SHP77 treated with DMSO at 0.1 percent for 48 hours (cell line): ENCODE data around the gene RFXANK.
"Not testable (repeated sequence)": the region's sequence is repeated elsewhere in the genome, so short reads cannot be mapped to it uniquely, and the experiment has no call there.

ENCODE experiments used
- DNase-seq: peaks from one replicate; lab custom pipeline; 2025; lab: John Stamatoyannopoulos, UW

Gene RFXANK

DNA sequence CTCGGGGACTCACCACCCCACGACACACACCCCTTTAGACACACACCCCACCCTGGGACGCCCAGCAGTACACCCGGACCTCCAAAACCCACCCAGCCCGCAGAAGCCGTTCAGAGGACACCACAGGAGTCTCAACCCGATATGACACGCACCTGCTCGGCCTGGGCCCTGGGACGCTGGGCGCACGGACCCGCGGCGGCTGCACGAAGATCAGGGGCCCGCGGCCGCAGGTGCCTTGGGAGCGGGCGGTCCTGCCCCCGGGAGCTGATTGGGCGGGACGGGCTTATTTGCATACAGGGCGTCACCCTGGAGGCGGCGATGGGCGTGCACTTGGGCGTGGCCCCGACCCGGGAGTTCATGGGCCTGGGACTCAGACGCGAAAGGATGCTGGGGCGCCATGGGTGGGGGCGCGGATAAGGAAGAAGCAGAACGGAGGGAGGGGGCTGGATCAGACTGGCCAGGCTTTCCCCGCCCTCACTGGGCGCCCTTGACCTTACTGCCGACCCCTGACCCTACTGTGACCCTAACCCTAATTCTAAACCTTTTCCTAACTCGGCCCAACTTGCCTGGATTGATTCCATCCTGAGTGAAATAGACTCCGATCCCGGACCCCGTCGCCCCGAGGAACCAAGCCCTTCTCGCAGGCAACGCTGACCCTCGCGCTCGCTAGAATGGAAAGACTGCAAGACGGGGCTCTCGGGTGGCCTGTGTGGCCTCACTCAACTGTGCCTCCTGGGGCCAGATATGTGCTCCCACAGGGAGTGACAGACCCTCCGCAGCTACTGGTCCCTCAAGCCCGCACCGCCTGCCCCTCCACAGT is 21.8 kb upstream of the RFXANK start, which contains the start of gene MEF2B:
TSS of gene MEF2B (minus strand) at position 211 of the 820 bp plus-strand sequence. CDS start 19,528 bp downstream, outside the sequence.
- peak; percentile 62 for DNase-seq

DNA sequence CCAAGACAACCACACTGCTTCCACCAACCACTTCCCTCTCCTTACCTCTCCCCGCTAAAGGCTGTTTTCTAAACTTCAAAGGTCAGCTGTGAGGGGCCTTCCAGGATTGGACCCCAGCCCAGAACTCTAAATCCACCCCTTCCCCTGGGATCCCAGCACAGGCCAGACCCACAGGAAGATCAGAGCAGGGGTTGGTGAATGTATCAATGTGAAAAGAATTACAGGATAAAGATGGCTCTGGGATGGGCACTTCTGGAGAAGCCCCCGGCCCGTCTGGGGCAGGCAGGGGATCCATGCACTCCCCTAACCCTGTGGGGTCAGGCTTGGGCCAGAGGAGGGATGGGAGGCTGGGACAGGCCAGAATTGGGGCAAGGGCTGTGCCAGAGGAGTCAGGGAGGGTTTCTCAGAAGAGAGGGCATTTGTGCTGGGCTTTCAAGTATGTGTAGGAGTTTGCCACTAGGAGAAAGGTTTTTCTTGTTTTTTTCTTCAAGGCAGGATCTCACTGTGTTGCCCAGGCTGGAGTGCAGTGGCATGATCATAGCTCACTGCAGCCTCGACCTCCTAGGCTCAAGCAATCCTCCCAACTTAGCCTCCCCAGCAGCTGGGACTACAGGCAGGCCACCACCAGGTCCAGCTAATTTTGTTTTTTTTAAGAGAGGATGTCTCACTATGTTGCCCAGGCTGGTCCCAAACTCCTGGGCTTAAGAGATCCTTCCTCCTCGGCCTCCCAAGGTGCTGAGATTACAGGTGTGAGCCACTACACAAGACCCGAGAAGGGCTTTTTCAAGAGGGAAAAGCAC is 21.0 kb upstream of the RFXANK start:
- no peak for DNase-seq

DNA sequence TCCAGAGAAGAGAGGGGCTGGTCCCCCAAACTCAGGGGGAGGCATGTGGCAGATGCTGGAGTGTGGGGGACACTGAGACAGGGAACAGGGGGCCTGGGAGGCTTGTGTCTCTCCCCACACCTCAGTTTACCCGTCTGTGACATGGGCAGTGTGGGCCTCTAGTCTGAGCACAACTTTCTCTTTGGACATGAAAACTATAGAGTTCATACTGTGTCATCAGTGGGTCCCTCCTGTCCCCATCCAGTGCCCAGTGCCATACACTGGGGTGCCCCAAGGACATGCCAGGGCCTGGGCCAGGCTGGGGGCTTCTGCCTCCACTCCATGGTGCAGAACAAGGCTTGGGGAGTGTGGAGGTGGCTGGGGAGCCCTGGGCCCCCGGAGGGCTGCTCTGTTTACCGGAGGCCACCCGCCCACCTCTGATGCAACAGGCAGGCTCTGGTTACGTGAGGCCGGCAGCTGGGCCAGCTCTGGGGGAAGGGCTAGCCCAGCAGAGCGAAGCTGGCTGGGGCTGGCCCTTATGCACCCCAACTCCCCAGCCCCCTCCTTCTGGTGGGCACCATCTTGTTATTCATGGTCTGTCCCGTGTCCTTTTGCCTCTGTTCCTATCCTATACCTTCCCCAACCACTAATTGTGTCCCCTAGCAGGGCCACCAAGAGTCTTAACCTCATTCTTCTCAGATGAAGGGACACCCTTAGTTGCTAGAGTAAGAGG is 20.1 kb upstream of the RFXANK start:
- DNase-seq, result peak; percentile 17

DNA sequence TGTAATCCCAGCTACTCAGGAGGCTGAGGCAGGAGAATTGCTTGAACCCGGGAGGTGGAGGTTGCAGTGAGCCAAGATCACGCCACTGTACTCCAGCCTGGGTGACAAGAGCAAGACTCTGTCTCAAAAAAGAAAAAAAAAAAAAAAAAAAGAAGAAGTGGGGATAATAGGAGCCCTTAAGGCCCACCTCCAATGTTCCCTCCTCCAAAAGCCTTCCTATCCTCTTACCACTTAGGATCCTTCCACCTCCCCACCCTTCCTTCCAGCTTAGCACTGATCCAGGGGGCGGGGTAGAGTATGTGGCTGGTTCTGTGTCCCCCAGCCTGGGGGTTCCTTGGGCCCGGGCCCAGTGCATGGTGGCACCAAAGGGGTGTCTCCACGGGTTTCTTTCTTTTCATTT is 18.8 kb upstream of the RFXANK start:
- not testable (repeated sequence) for DNase-seq

DNA sequence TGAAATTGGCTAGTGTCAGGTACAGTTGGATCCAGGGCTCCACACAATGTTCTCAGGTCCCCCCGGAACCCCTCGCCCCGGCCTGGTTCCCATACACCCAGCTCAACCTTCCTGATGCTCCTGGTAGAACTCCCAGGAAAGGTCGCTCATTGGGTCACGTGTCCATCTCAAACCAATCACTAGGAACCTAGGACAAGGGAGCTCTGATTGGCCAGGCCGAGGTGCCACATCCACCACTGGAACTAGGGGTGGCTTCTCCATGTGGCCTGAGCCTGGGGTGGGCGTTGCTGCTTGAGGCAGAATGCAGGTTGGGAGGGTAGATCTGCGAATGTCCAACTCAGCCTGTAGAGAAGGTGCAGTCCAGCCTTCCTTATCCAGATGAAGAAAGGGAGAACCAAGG is 15.1 kb upstream of the RFXANK start:
- no peak for DNase-seq

DNA sequence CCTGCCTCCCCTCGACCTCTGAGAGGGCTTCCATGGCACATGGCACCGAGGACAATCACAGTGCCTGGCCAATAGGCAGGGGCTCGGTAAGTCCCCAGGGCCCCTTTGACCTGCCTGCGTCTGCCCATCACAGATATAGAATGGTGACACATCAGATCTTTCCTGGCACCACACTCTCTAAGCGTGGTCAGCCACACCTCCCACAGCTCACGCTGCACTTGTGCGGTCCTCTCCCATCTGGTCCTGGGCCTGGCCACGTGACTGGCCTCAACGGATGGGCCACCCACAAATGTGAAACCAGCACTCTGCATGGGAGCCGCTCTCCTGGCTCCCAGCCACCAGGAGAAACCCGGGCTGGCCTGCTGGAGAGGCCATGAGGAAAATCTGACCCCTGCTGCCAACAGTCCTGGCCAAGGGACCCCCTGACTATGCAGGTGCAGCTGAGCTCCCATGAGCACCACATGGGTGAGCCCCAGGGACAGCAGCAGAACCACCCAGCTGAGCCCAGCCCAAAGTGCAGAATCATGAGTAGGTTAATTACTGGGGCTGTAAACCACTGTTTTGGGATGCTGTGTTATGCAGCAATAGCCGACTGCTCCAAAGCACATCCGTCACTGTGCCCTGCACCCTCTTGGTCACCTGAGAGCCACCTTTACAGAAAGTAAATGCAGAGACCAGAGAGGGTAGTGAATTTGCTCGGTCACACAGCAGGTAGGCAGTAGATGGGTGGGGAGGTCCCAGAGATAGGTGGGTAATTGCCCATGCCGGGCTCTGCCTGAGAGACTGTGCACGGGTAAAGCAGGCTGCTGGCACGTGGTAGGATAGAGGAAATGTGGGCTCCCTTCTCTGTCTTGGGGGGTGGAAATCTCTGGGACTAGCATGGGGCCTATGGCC is 12.3 kb upstream of the RFXANK start:
- DNase-seq, result no peak

DNA sequence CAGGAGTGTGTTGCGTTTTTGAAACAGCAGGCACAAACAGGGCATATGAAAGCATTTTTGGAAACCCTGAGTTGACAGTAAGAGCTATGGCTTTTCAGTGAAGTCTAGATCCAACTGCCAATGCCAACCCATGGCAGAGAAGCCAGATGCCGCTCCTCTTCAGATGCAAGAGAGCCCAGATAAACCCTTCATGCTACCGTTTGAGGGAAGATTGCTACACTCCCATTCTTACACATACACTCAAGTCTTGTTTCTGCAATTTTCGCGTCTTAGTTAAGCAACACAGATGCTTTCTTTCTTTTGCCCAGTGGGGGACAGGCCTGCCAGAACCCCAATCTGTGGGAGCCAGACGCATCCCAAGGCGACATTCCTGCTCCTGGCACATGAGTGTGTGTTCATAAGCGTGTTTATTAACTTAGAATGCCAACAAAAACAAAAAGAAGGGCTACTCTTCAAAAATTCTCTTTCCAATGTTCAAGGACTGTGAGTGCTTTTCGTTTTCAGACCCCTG is 10.5 kb upstream of the RFXANK start:
- DNase-seq, result no peak

DNA sequence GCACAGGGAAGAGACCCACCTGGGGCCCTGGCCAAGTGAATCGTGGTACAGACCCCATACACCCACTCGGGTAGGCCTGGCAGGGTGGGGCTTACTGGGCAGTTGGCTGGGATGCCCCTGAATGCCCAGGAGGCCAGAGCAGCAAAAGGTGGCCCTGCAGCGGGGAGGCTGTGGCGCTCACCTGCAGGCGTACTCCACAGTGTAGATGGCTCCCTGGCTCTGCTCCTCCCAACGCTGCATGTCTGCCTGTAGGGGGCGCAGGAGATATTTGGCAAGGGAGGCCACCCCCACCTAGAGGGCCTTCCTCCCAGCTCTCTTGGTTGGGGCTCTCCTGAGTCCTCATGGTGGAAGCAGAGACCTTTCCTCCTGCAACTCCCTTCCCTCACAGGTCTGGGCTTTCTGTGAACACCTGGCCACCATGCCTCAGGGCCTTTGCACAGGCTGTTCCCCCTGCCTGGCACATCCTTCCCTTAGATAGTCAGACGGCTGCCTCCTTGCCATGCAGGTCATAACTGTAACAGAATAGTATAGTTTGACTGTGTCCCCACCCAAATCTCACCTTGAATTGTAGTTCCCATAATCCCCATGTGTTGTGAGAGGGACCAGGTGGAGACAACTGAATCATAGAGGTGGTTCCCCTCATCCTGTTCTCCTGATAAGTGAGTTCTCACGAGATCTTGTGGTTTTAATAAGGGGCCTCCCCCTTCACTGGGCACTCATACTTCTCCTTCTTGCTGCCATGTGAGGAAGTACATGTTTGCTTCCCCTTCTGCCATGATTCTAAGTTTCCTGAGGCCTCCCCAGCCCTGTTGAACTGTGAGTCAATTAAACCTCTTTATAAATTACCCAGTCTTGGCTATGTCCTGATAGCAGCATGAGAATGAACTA is 6.0 kb upstream of the RFXANK start:
- DNase-seq, result no peak

DNA sequence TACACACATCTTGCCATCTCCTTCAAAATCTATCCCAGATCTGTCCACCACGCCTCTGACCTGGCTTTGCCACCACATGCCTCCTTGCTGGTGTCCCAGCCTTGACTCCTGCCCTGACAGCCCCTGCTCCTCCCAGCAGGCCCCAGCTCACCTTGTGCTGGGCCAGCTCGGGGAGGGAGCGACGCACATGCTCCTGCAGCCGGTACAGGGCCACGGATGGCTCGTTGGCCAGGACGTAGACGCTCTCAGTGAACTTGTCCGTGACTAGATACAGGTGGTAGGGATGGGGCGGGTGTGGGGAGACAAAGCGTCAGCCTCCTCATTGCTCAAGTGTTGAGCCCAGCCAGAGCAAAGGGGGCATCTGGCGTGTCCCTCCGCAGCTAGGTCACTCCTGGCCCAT is 5.3 kb upstream of the RFXANK start:
- DNase-seq, result no peak

DNA sequence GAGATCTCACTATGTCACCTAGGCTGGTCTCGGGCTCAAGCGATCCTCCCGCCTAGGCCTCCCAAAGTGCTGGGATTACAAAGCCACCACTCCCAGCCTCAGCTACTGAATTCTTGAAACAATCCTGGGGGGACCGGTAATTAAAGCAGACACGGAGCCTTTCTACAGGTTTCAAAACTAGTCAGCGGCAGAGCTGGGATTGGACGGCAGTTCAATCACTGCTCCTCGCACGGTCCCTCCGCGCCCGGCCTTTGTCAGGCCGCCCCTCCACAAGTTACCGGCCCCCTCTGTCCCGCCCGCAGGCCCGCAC is 335 bp upstream of the RFXANK start:
- DNase-seq, result no peak

DNA sequence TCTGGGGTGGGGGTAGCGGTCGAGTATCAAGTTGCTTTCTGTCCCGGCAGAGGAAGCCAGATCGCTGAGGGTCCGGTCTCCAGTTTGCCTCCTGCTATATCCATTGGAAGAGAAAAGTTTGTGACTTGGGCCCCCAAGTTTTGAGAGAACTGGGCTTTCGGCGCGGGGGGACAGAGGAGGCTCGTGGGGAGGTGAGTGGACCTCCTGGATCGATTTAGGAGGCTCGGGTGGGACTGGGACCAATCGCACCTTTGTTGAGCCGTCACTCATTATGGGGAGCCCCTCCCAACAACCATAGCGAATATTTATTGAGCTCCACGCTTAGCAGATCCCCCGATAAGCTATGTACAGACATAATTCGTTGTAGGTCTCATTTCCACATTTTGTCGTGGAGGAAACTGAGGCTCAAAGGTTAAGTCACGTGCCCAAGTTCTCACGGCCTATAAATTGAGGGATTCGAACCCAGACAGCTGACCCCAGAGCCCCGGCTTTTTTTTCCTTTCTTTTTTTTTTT is 909 bp downstream of the RFXANK start:
- DNase-seq, result no peak

DNA sequence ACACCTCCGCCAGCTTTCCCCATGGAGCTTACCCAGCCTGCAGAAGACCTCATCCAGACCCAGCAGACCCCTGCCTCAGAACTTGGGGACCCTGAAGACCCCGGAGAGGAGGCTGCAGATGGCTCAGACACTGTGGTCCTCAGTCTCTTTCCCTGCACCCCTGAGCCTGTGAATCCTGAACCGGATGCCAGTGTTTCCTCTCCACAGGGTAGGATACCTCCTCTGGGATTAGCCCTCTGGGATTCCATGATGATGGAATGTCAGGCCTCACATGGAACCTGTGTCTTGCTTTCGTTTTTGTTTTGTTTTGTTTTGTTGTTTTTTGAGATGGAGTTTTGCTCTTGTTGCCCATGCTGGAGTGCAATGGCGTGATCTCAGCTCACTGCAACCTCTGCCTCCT is 1.9 kb downstream of the RFXANK start:
- DNase-seq, result no peak

DNA sequence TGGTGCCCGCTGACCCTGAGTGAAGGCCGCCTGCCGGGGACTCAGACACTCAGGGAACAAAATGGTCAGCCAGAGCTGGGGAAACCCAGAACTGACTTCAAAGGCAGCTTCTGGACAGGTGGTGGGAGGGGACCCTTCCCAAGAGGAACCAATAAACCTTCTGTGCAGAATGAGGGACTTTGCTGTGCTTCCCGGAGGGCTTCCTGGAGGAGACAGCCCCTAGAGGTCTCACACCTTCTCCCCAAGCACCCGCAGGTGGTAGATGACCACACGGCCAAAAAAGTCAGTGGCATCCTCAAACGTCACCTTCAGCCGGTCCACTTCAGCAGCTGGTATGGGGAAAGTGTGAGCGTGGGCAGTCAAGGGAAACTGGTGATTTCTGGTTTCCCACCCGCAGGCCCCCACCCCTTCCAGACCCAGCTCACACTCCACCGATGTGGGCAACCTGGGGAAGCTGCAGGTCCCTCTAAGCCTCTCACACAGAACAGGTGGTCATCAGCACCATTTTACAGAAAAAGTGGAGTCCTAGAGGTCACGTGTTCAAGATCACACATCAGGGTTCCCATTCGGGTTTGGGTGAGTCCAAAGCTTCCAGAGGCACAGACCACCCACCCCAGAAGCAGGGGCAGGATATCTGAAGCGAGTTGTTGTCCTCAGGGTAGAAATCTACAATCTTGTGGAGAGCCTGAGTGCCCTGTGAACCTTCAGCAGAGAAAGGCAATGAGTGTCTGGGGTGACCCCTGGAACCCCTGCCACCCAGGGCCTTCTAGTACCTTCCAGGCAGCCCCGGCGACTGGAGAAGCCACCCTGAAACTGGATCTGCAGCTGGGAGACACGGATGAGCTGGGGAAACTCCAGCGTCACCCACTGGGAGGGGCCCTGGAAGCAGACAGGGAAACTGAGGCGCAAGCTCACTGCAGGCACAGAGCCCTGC is 9.9 kb downstream of the RFXANK start:
- DNase-seq, result no peak

DNA sequence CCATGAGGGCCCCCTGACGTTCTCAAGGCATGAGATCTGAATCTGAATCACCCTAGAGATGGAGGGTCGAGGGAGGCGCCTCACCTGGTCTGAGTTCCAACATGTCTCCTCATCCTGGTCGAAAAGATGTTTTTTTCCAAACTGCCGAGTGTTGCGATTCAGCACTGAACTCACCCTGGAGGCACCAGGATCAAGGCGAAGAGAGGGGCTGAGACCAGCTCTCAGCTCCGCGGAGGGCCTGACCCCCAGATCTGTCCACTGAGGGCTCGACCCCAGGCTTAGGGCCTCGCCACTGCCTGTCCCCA is 10.6 kb downstream of the RFXANK start:
- no peak for DNase-seq

DNA sequence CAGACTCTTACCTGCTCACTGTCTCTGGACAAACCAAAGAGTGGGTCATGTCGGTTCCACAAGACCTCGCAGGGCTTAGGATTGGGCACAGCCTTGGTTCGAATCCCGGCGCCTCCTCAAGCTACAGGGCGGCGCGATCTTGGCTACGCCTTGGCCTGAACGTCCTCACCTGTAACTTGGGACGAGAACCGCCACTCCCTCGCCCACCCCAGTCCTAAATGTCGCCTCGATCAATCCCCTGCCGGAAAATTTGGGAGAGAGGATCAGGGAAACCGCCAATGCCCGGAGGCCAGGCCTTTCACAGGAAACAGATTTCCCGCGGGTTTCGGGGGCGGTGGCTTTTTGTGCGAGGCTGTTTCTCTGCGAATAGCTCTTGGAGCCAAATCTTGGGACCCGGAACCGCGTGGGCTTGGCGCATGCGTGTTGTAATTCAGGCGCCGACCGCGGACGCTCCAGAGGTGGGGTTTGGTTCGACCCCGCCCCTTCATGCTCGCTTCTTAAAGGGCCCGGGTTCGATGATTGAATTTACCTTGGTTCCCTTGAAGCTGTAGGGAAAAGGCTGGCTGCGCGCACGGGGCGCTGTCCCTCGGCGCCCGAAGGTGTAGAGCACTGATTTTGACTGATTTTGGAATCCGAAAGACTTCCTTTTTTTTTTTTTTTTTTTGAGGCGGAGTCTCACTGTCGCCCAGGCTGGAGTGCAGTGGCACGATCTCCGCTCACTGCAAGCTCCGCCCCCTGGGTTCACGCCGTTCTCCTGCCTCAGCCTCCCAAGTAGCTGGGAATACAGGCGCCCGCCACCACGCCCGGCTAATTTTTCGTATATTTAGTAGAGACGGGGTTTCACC is 11.2 kb downstream of the RFXANK start, which contains the start of gene NR2C2AP:
TSS of gene NR2C2AP (minus strand) at position 403 of the 845 bp plus-strand sequence. CDS start at position 49, 354 bp downstream.
- peak; percentile 81 for DNase-seq

DNA sequence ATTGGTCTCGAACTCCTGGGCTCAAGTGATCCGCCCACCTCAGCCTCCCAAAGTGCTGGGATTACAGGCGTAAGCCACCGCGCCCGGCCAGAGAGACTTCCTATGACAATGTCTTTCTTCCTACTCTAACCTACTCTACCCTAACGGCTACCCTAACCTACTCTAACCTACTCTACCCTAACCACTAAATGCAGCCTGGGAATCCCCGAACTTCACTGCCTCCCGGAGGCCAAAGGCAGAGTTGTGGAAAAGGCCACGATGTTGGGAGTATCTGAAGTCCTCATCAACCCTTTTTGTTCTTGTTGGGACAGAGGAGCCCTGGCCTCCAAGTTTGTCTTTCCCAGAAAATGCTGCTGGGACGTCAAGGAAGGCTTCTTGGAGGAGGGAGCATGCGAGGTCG is 12.1 kb downstream of the RFXANK start:
- no peak for DNase-seq

DNA sequence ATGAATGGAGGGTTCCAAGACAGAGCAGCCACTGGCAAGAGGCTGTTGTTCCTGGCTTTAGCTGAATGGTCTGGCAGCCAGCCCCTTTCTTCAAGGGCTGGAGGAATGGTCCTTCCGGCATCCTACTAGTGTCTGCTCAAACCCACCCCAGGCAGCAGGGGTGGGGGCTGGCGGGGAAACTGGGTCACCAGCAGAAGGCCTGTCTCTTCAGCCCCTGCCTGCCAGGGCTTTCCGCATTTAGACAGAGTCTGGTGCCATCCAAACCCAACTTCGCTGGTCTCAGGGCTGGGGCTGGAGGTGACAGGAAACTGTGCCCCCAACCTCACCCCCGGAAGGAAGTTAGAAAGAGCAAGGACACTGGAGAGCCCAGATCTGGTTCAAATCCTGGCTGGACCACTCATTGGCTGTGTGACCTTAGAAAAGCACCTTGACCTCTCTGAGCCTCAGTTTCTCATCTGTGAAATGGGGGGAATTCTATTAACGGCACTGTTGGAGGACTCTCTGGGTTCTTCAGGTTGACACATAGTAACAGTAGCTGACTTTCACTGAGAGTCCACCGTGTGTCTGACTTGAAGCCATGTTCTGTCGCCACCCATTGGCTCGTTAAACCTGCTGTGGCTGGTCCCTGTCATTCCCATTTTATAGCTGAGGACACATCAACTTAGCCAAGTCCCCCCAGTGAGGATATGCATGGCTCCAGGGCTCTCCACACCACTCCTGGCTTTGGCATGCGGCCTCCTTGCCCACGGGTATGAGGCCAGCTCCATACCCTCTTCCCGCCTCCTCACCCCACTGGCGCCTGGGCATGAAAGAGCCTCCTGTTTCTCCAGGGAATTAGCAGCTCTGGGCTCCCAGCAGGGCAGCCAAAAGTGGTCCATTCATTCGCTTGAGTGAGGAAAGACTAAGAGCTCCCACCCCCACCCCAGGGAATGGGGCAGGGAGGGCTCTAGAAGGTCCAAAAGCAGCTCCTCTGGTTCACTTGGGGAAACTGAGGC is 13.7 kb downstream of the RFXANK start:
- no peak for DNase-seq
